ENCODE results near the gene KIAA1328.
"Not testable (repeated sequence)": the region's sequence is repeated elsewhere in the genome, so short reads cannot be mapped to it uniquely, and the experiment has no call there.

Gene KIAA1328

GRCh38 chr18:37161491-37161890 lies 332.6 kb downstream of the KIAA1328 start:
- DNase-seq: no peak

- DNase-seq: no peak
These were observed 333.6 kb downstream of the KIAA1328 start for GRCh38 chr18:37162551-37162950.

- no peak for DNase-seq
These were observed 334.2 kb downstream of the KIAA1328 start for GRCh38 chr18:37163119-37163518.

GRCh38 chr18:37166491-37166890 lies 337.6 kb downstream of the KIAA1328 start:
- DNase-seq: no peak

GRCh38 chr18:37166966-37167365 lies 338.0 kb downstream of the KIAA1328 start:
- not testable (repeated sequence) for DNase-seq

GRCh38 chr18:37170984-37171383 lies 342.1 kb downstream of the KIAA1328 start:
- DNase-seq: no peak

GRCh38 chr18:37173384-37173783 lies 344.5 kb downstream of the KIAA1328 start:
- no peak for DNase-seq

GRCh38 chr18:37175727-37176620 lies 347.0 kb downstream of the KIAA1328 start:
- no peak for DNase-seq

GRCh38 chr18:37176621-37176934 lies 347.7 kb downstream of the KIAA1328 start:
- no peak for DNase-seq

GRCh38 chr18:37179384-37179783 lies 350.5 kb downstream of the KIAA1328 start:
- DNase-seq: no peak

GRCh38 chr18:37180086-37180485 lies 351.2 kb downstream of the KIAA1328 start:
- no peak for DNase-seq

- DNase-seq: no peak
These were observed 353.6 kb downstream of the KIAA1328 start for GRCh38 chr18:37182340-37183135.

GRCh38 chr18:37184209-37184868 lies 355.4 kb downstream of the KIAA1328 start:
- no peak for DNase-seq

GRCh38 chr18:37188016-37188791 lies 359.3 kb downstream of the KIAA1328 start:
- no peak for DNase-seq

GRCh38 chr18:37199741-37200140 lies 370.8 kb downstream of the KIAA1328 start:
- DNase-seq: no peak

GRCh38 chr18:37207343-37207742 lies 378.4 kb downstream of the KIAA1328 start:
- DNase-seq: no peak

- no peak for DNase-seq
These were observed 381.9 kb downstream of the KIAA1328 start for GRCh38 chr18:37210781-37211180.

- no peak for DNase-seq
These were observed 389.2 kb downstream of the KIAA1328 start for GRCh38 chr18:37218022-37218590.

- no peak for DNase-seq
These were observed 390.3 kb downstream of the KIAA1328 start for GRCh38 chr18:37219257-37219656.

GRCh38 chr18:37222354-37222998 lies 393.5 kb downstream of the KIAA1328 start:
- DNase-seq: no peak

GRCh38 chr18:37222999-37223378 lies 394.1 kb downstream of the KIAA1328 start:
- DNase-seq: no peak

GRCh38 chr18:37225279-37225678 lies 396.4 kb downstream of the KIAA1328 start:
- no peak for DNase-seq

Data from Kasumi-1 (cell line).